GM18861 (cell line): ENCODE results near the gene PKD1L1.

Experiments
- ATAC-seq: cut with Tn5 transposase; IDR thresholded peaks from one replicate; pipeline ENCODE4 v1.9.1; 2021; ENCODE audit not compliant: unreplicated experiment

PKD1L1 gene

DNA sequence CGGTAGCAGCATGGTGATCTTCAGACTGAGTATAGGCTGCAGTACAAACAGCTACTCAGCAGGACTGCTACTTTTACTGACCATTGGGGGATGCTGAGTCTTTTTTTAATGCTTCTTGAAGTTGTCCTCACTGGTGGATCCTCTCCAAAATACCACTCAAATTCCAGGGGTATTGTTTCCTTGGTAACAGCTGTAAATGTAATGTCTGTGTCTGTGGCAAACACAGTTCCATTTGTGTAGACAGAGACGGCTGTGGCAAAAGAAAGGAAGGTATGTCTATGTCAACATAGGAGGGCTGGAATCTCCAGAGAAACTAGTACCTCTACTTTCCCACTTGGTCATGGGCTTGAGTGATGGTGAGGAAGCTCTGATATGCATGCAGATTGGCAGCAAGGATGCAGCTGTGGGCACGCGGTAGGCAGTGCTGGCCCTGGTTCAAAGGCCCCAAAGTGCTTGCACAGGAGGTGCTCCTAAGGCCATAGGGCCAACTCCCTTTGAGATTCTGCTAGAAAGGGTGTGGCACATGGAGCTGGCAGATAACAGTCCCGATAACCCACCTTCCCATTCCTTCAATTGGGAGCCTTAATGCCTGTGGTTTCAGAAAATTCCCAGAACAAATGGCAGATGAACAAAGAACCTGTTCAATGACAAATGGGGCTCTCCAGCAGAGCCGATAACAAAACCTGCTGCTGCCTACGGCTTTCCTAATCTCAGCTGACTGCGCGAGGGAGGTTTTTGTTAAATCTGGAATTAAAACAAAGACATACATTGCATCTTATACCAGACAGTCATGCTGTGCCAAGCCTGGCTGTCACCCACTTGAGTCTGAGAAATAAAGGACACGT lies 43.0 kb downstream of the PKD1L1 start:
- ATAC-seq, result no peak

DNA sequence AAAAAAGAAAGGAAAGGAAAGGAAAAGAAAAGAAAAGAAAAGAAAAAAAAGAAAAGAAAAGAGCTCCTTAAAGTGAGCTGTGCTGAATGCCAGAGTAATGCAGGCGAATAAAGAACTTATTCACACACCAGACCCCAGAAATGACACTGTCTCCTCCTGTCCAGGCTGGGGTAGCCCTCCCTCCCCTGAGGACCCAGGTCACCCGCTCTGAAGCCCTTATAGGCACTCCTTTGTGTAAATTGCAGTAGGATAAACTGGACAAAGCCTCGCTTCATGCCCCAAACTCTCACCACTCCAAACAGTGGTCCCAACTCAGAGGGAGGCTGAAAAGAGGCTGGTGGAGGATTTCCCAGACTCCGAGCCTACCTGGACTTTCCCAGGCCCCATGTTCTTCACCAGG lies 46.3 kb downstream of the PKD1L1 start:
- ATAC-seq, result no peak

- ATAC-seq, result no peak
Measured at GRCh38 chr7:47901542-47901941, 46.7 kb downstream of the PKD1L1 start.

GRCh38 chr7:47897831-47898230 lies 50.4 kb downstream of the PKD1L1 start:
- no peak for ATAC-seq

DNA sequence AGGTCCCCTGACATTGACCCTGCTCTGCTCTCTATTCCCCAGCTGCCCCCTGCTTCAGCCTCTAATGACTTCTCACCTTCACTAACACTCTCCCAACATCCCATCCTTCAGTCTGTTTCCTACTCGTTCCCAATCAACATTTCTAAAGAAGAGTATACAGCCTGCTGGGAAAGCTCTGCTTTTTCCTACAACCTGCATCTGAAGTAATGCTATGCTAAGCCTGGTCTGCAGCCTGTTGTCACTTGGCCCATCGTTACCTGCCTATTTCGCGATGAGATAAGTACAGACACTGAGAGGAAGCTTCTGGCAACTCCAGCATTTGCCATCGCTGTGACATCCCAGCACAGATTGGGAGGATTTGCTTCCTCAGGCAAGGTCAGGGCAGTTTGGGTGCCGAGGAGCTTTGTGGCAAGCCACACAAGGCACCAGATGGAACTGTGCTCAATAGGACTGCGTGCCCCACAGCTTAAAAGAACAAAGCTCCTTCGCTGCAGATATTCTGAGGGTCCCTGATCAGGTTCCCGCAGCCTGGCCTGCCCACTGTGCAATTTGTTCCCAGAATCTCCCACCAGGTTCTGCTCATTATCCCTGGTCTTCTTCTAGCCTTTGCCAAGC lies 51.4 kb downstream of the PKD1L1 start:
- ATAC-seq, result no peak

DNA sequence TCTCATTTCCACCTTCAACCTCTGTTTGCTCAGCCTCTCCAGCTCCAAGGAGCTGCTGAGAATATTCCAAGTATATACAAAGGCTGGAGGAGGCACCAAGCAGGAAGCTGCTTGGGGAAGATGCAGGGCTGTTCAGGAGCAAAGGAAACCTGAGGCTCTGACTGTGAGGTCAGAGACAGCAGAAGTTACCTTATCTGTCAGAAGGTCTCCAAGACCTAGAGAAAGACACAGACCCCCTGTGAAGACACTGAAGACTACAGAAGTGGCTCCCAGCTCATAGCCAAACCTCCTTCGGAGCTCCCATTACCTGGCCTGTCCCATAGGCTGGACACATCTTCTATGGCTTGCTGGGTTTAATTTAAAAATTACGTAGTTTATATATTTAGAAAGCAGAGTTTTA lies 53.2 kb downstream of the PKD1L1 start:
- ATAC-seq, result no peak

DNA sequence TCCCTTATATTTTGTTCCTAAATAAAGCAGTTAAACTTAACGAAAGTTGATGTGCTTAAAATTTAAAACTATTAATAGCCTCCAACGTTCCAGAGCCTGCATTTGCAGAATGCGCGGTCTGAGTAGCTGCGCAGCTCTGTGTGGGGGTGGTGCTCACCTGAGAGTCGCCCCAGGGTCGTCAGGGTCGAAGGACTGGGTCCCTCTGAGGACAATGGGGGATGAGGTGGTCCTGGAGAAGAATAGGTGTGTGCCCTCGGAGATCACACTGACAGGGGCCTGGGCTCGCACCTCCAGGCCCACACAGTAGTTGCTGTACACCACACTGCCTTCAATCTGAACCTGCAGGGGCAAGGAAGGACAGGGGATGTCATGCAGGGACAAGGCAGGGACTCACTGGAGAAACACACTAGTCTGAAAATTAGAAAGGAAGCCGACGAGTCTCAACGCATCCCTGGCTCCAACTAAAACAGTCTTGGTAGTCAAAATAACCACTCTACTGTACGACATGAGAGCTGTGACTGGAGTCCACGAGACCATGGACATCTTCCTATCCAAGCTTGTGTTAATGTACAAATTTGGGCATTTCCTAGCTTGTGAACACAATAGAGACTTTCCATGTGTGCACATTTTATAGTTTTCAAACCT lies 54.4 kb downstream of the PKD1L1 start:
- ATAC-seq, result no peak

GRCh38 chr7:47893238-47893637 lies 55.0 kb downstream of the PKD1L1 start:
- no peak for ATAC-seq

- ATAC-seq, result no peak
Measured at GRCh38 chr7:47890606-47891005, 57.7 kb downstream of the PKD1L1 start.

- ATAC-seq, result no peak
Measured at GRCh38 chr7:47890125-47890524, 58.1 kb downstream of the PKD1L1 start.

- ATAC-seq, result no peak
Measured at GRCh38 chr7:47889723-47890122, 58.5 kb downstream of the PKD1L1 start.

GRCh38 chr7:47888371-47889265 lies 59.6 kb downstream of the PKD1L1 start:
- ATAC-seq, result no peak

DNA sequence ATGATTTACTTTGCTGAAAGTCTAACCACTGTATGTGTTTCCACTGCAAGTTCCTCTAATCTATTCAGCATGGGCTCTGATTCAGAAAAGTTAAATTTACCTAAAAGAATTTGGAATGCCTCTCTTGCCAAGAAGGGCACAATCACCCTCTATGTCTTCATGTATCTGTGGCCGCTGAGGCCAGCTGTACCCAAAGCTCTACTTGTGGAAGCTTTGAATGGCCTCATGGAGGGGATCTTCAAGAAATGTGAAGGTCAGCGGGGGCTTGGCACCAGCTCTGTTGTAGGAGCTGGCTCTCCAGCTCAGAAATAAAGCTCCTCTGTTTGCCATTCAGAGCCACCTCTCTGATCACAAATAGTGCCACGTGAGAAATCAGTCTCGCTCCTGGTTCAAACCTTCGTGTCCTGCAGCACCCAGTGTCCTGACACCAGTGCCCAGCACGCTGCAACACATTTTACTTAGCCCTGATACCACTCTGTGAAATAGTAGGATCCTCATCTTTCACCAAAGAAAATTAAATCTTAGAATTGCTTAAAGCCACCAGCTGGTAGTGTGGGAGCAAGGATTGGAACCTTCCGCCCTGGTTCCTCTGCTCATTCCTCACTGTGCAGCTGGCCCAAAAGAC lies 61.1 kb downstream of the PKD1L1 start:
- ATAC-seq, result no peak

GRCh38 chr7:47885987-47886811 lies 62.1 kb downstream of the PKD1L1 start:
- no peak for ATAC-seq

DNA sequence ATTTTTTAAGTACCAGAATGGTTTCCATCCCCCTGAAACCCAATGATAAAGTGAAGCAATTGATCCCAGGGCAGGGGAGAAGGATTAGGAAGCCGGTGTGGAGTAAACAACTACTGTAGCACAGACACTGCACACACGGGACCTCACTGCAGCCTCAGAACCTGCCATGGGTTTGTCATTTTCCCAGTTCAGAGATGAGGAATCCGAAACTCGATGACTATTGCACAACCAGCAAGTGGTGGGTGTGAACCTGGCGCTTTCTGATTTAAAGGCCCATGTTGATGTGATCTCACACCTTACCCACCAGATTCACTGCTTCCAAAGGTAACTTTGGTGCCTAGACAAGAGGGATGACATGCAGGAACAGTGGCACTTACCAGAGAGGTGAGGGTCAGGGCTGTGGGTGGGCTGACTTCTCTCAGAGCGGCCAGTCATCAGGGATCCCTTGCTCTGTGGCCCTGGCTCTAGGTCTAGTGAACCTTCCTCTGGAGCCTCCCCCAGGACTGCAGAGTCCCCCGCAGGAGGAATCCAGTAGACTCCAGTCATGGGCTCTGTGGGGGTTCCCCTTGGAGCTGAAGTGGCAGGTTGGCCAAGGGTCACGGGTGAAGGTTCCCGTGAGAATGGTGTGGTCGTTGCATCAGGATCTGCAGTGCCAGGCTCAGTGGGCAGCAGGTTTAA lies 62.8 kb downstream of the PKD1L1 start:
- ATAC-seq, result no peak

- ATAC-seq, result no peak
Measured at GRCh38 chr7:47884675-47885074, 63.6 kb downstream of the PKD1L1 start.

- ATAC-seq, result no peak
Measured at GRCh38 chr7:47882635-47883034, 65.6 kb downstream of the PKD1L1 start.

DNA sequence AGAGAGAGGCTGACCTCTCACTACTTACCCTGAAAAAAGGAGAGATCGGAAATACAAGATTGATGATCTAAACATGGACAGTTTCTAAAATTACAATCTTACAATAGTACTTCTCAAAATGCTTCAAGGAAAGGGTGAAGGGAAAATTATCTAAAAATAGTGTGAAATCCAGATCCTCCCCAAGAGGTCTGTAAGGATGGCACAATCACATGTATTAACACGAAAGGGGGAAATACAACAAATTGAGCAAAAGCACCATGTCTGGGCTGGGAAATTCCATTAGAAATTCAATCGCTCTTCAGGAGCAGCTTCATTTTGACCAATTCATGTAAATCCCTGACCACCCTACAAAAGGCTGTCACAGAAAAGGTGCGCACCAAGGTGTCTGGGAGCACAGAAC lies 67.0 kb downstream of the PKD1L1 start:
- no peak for ATAC-seq

- ATAC-seq, result no peak
Measured at GRCh38 chr7:47878662-47879061, 69.6 kb downstream of the PKD1L1 start.
